ENCODE measurements around the gene KCNA3.
"Not testable (repeated sequence)": the region's sequence is repeated elsewhere in the genome, so short reads cannot be mapped to it uniquely, and the experiment has no call there.

The KCNA3 gene

GRCh38 chr1:110677526-110677925 lies 2.8 kb upstream of the KCNA3 start:
- DNase-seq (ENCODE audit: low spot score) = no peak

- no peak for DNase-seq (ENCODE audit: low spot score)
Observed at GRCh38 chr1:110676970-110677369, 2.2 kb upstream of the KCNA3 start.

- no peak for DNase-seq (ENCODE audit: low spot score)
Observed at GRCh38 chr1:110675060-110675791, 486 bp upstream of the KCNA3 start.

GRCh38 chr1:110673805-110674336 lies 869 bp downstream of the KCNA3 start:
- no peak for DNase-seq (ENCODE audit: low spot score)

GRCh38 chr1:110673197-110673701 lies 1.5 kb downstream of the KCNA3 start:
- no peak for DNase-seq (ENCODE audit: low spot score)

GRCh38 chr1:110672753-110673108 lies 2.0 kb downstream of the KCNA3 start:
- DNase-seq (ENCODE audit: low spot score) = no peak

- no peak for DNase-seq (ENCODE audit: low spot score)
Observed at GRCh38 chr1:110672001-110672752, 2.6 kb downstream of the KCNA3 start.

- DNase-seq (ENCODE audit: low spot score) = no peak
Observed at GRCh38 chr1:110671361-110671760, 3.4 kb downstream of the KCNA3 start.

GRCh38 chr1:110668549-110668948 lies 6.2 kb downstream of the KCNA3 start:
- no peak for DNase-seq (ENCODE audit: low spot score)

GRCh38 chr1:110667776-110668175 lies 7.0 kb downstream of the KCNA3 start:
- DNase-seq (ENCODE audit: low spot score) = no peak

- DNase-seq (ENCODE audit: low spot score) = no peak
Observed at GRCh38 chr1:110663241-110663640, 11.5 kb downstream of the KCNA3 start.

- DNase-seq (ENCODE audit: low spot score) = not testable (repeated sequence)
Observed at GRCh38 chr1:110659559-110659958, 15.2 kb downstream of the KCNA3 start.

GRCh38 chr1:110657351-110657750 lies 17.4 kb downstream of the KCNA3 start:
- no peak for DNase-seq (ENCODE audit: low spot score)

- DNase-seq (ENCODE audit: low spot score) = no peak
Observed at GRCh38 chr1:110650609-110651008, 24.1 kb downstream of the KCNA3 start.

- no peak for DNase-seq (ENCODE audit: low spot score)
Observed at GRCh38 chr1:110648417-110648816, 26.3 kb downstream of the KCNA3 start.

- DNase-seq (ENCODE audit: low spot score) = no peak
Observed at GRCh38 chr1:110647254-110647891, 27.4 kb downstream of the KCNA3 start.

GRCh38 chr1:110645821-110646735 lies 28.7 kb downstream of the KCNA3 start:
- no peak for DNase-seq (ENCODE audit: low spot score)

GRCh38 chr1:110645211-110645610 lies 29.5 kb downstream of the KCNA3 start:
- no peak for DNase-seq (ENCODE audit: low spot score)

GRCh38 chr1:110643879-110644472 lies 30.8 kb downstream of the KCNA3 start:
- DNase-seq (ENCODE audit: low spot score) = no peak

GRCh38 chr1:110639724-110640386 lies 34.9 kb downstream of the KCNA3 start:
- DNase-seq (ENCODE audit: low spot score) = no peak

- DNase-seq (ENCODE audit: low spot score) = no peak
Observed at GRCh38 chr1:110638556-110638955, 36.2 kb downstream of the KCNA3 start.

Data from HuH-7 (cell line).